ENCODE results near the gene ZBTB25. TPM values are rescaled to one million over a fixed set of nuclear protein-coding genes. Genes with fewer than 3 reads are reported as not detected.

ZBTB25 gene
- total and polyA plus RNA-seq, 8 donors: 2.3 to 10.1 (median 3.6) TPM

DNA sequence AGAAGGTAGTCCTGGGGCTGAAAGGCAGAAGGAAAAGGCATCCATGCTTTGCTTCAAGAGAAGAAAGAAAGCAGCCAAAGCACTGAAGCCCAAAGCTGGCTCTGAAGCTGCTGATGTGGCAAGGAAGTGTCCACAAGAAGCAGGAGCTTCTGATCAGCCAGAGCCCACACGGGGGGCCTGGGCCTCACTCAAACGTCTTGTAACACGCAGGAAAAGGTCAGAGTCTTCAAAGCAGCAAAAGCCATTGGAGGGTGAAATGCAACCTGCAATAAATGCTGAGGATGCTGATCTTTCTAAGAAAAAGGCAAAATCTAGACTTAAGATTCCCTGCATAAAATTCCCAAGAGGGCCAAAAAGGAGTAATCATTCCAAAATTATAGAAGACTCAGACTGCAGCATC is 35.2 kb downstream of the ZBTB25 start:
- H3K27me3 ChIP-seq: no peaks in the 10 kb centered on the region
- no peak overlapping the region for H3K4me3 ChIP-seq
- DNase-seq: no peak
- no peaks in the 10 kb centered on the region for H3K36me3 ChIP-seq
- no peak for TF ChIP-seq POLR2A (IDR thresholded peaks at IDR 0.05)
- TF ChIP-seq, protein P1, sequence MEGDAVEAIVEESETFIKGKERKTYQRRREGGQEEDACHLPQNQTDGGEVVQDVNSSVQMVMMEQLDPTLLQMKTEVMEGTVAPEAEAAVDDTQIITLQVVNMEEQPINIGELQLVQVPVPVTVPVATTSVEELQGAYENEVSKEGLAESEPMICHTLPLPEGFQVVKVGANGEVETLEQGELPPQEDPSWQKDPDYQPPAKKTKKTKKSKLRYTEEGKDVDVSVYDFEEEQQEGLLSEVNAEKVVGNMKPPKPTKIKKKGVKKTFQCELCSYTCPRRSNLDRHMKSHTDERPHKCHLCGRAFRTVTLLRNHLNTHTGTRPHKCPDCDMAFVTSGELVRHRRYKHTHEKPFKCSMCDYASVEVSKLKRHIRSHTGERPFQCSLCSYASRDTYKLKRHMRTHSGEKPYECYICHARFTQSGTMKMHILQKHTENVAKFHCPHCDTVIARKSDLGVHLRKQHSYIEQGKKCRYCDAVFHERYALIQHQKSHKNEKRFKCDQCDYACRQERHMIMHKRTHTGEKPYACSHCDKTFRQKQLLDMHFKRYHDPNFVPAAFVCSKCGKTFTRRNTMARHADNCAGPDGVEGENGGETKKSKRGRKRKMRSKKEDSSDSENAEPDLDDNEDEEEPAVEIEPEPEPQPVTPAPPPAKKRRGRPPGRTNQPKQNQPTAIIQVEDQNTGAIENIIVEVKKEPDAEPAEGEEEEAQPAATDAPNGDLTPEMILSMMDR (IDR thresholded peaks at IDR 0.05): no peak
- no peak for TF ChIP-seq EP300 (IDR thresholded peaks at IDR 0.05)
- TF ChIP-seq POLR2AphosphoS5 (IDR thresholded peaks at IDR 0.05): no peak
- H3K4me1 ChIP-seq: peaks cover 3 to 21% (median 19%) of the 10 kb centered on the region in 4 donors
- no peak overlapping the region for H3K27ac ChIP-seq
- intact Hi-C loops (cut with DNase I; ENCODE audit: low total_unique reads): no loop called here
- no peaks in the 10 kb centered on the region for H3K9me3 ChIP-seq
- 56 to 63% (median 57%) methylated on average over 3 of the region's 3 CpGs for WGBS, 5 donors

DNA sequence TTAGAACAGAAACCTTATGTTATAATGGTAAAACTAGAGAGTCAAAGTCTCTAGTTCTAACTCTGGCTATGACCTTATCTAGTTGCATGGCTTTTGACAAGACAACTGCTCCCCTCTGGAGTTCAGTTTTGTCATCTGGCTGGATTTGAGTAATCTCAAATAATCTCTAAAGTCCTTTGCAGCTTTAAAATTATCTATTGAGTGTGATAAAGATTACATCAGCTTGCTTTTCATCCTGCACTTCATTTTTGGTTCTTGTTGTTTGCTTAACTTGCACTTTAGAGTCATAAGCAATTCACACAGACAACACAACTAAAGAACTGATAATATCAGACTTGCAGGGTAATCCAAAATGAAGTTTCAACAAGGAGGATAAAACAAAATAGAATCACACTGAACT is 36.1 kb downstream of the ZBTB25 start:
- Histone ChIP-seq H3K36me3 (no peaks in the 10 kb centered on the region), H3K9me3 (no peaks in the 10 kb centered on the region), H3K4me1 (peaks cover 3 to 21% (median 19%) of the 10 kb centered on the region in 4 donors), H3K27ac (no peak overlapping the region), H3K27me3 (no peaks in the 10 kb centered on the region), H3K4me3 (no peak overlapping the region)
- TF ChIP-seq POLR2A (IDR thresholded peaks at IDR 0.05) (no peak), EP300 (IDR thresholded peaks at IDR 0.05) (no peak), POLR2AphosphoS5 (IDR thresholded peaks at IDR 0.05) (no peak)
- TF ChIP-seq, protein P1 (IDR thresholded peaks at IDR 0.05): no peak
- no peak for DNase-seq
- intact Hi-C loops (cut with DNase I; ENCODE audit: low total_unique reads): no loop called here

DNA sequence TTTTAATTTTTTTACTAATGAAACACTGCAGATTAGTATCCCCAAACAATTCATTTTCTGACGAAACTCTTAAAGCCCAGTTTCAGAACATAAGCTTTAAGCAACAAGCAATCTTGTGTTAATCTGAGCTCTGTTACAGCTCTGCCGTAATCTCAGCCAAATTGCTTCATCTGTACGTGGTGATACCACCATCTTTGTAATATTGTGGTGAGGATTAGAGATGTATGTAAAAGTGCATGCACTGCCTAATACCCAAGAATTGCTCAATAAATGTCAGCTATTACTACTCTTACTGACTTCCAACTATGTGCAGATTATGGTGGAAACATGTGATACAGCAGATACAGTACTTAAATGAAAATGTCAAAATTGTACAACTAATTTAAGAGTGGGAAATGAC is 36.5 kb downstream of the ZBTB25 start:
- no peaks in the 10 kb centered on the region for H3K36me3 ChIP-seq
- no peak for DNase-seq
- no peak overlapping the region for H3K4me3 ChIP-seq
- no peak overlapping the region for H3K27ac ChIP-seq
- intact Hi-C loops (cut with DNase I; ENCODE audit: low total_unique reads): no loop called here
- no peaks in the 10 kb centered on the region for H3K9me3 ChIP-seq
- 64 to 76% (median 68%) methylated on average over 3 of the region's 3 CpGs for WGBS, 5 donors
- peaks cover 3 to 21% (median 19%) of the 10 kb centered on the region in 4 donors for H3K4me1 ChIP-seq
- TF ChIP-seq EP300 (IDR thresholded peaks at IDR 0.05) (no peak), POLR2A (IDR thresholded peaks at IDR 0.05) (no peak)
- TF ChIP-seq, protein P1 (IDR thresholded peaks at IDR 0.05): no peak
- H3K27me3 ChIP-seq: no peaks in the 10 kb centered on the region

DNA sequence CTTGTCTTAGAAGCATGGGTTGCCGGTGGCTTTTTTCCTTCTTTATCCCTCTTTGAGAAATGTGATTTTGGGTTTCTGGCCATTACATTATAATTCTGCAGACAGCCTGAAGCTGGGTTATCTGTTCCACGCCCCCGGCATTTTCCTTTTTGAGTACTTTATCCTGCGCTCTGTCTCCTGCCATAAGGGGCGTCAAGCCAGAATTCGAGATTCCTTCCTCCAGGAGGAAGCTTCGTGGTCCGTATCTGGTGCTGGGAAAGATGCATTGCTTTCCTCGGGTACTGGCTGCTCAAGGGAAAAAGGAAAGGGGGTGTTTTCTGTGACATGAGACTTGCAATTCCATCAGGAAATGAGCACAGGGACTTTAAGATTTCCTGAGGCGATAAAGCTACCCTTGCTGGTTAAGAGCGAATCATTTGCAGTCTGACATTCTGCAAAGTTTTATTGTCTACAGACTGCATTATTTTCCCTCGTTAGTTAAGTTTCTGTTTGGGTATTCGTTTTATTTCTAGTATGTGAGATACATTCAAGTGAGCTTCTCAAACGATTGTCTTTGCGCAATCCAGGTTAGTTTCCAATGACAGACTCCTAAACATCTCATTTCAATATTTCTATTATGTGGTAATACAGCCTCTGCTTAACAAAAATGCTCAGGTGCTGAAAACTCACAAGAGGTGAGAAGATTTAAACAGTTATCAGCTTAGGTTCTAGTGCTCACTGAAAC is 37.6 kb downstream of the ZBTB25 start:
- DNase-seq: peak in 1 of 2 donors; percentile 73
- Histone ChIP-seq H3K4me3 (peak overlapping the region; percentile 67 to 86 (median 82)), H3K27ac (peak overlapping the region in 4 of 5 donors; percentile 45 to 80 (median 59)), H3K36me3 (no peaks in the 10 kb centered on the region), H3K4me1 (peaks cover 3 to 21% (median 19%) of the 10 kb centered on the region in 4 donors), H3K27me3 (no peaks in the 10 kb centered on the region), H3K9me3 (no peaks in the 10 kb centered on the region)
- TF ChIP-seq EP300 (IDR thresholded peaks at IDR 0.05): no peak
- TF ChIP-seq, protein P1 (IDR thresholded peaks at IDR 0.05): peak in 1 of 7 experiments; percentile 9
- intact Hi-C loops (cut with DNase I; ENCODE audit: low total_unique reads): no loop called here
- WGBS, 5 donors: 7 to 10% (median 9%) methylated on average over 15 of the region's 15 CpGs
